Hematopoietic multipotent progenitor cell treated with erythropoietin and hydrocortisone succinate and interleukin-3 and kit ligand, for 6 days (in vitro differentiated cells): ENCODE data around the gene HPD.

Experiments used
- DNase-seq: peaks from one replicate; pipeline ENCODE4 v3.0.0-alpha.2; 2015

Gene HPD

GRCh38 chr12:121810234-121810817 is 48.3 kb downstream of the HPD start:
- DNase-seq = no peak

GRCh38 chr12:121809712-121810116 is 48.9 kb downstream of the HPD start:
- DNase-seq = no peak

GRCh38 chr12:121808623-121809022 is 50.0 kb downstream of the HPD start:
- DNase-seq = no peak

GRCh38 chr12:121807642-121808347 is 50.9 kb downstream of the HPD start:
- DNase-seq = no peak

- no peak for DNase-seq
Observed at GRCh38 chr12:121806546-121807423, 51.9 kb downstream of the HPD start.

- DNase-seq = no peak
Observed at GRCh38 chr12:121806009-121806545, 52.6 kb downstream of the HPD start.

- no peak for DNase-seq
Observed at GRCh38 chr12:121805171-121806008, 53.3 kb downstream of the HPD start.

- DNase-seq = peak; percentile 74
Observed at GRCh38 chr12:121804417-121805111, 54.1 kb downstream of the HPD start.

- peak; percentile 86 for DNase-seq
Observed at GRCh38 chr12:121803861-121804416, 54.7 kb downstream of the HPD start, which contains the start of gene SETD1B. Gene SETD1B (plus strand): TSS chr12:121804009. CDS start chr12:121804738, 729 bp downstream.

GRCh38 chr12:121802843-121803698 is 55.6 kb downstream of the HPD start:
- DNase-seq = peak; percentile 98

GRCh38 chr12:121802485-121802842 is 56.2 kb downstream of the HPD start:
- no peak for DNase-seq

- DNase-seq = peak; percentile 75
Observed at GRCh38 chr12:121801595-121802484, 56.8 kb downstream of the HPD start.

- DNase-seq = peak; percentile 83
Observed at GRCh38 chr12:121800694-121801594, 57.7 kb downstream of the HPD start.

- peak; percentile 91 for DNase-seq
Observed at GRCh38 chr12:121799842-121800693, 58.6 kb downstream of the HPD start.

- DNase-seq = peak; percentile 88
Observed at GRCh38 chr12:121799156-121799841, 59.4 kb downstream of the HPD start.

GRCh38 chr12:121798787-121799155 is 59.9 kb downstream of the HPD start:
- DNase-seq = no peak
